DOHH2 (cell line): ENCODE results near the gene OTOL1.

ENCODE experiments used
- EZH2phosphoT487 ChIP-seq: fragments of 200-600 bp; sonication (generic); IDR thresholded peaks from 2 replicates; pipeline ENCODE4 v1.6.1; 2017; ENCODE audit warnings: borderline replicate concordance, mild to moderate bottlenecking, antibody characterized with exemption, low read length, moderate library complexity, mixed read lengths
- TF ChIP-seq, protein P1 (sequence below): fragments of 200-600 bp; sonication (generic); IDR thresholded peaks from one replicate; pipeline ENCODE4 v1.5.1; 2014; ENCODE audit warnings: antibody characterized with exemption, mild to moderate bottlenecking, low read depth, low read length; ENCODE audit not compliant: poor library complexity, severe bottlenecking

DNA sequence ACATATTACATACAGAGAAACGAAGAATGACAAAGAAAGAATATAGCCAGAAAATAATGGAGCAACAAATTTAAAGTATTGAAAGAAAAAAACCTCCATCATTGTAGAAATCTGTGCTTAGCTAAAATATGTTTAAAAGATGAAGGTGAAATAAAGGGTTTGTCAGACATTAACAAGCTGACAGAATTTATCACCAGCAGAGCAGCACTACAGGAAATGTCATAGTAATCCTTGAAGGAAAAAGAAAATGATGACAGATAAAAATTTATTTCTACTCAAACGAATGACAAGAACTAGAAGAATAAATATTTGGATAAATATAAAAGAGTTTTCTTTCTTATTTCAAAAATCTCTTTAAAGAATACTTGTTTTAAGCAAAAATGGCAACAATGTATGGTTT lies 40.6 kb upstream of the OTOL1 start:
- TF ChIP-seq, protein P1, sequence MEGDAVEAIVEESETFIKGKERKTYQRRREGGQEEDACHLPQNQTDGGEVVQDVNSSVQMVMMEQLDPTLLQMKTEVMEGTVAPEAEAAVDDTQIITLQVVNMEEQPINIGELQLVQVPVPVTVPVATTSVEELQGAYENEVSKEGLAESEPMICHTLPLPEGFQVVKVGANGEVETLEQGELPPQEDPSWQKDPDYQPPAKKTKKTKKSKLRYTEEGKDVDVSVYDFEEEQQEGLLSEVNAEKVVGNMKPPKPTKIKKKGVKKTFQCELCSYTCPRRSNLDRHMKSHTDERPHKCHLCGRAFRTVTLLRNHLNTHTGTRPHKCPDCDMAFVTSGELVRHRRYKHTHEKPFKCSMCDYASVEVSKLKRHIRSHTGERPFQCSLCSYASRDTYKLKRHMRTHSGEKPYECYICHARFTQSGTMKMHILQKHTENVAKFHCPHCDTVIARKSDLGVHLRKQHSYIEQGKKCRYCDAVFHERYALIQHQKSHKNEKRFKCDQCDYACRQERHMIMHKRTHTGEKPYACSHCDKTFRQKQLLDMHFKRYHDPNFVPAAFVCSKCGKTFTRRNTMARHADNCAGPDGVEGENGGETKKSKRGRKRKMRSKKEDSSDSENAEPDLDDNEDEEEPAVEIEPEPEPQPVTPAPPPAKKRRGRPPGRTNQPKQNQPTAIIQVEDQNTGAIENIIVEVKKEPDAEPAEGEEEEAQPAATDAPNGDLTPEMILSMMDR: no peak
- no peak for TF ChIP-seq EZH2phosphoT487
